Neutrophil (primary cell): ENCODE data around the gene CPNE7.

ENCODE experiments used
- H3K27ac ChIP-seq: fragments of 200-600 bp; sonication (generic); 2 replicates; pipeline ENCODE4 v1.5.1; 2016; ENCODE audit warnings: mild to moderate bottlenecking, moderate library complexity
- H3K27me3 ChIP-seq: fragments of 200-600 bp; sonication (generic); 2 replicates; pipeline ENCODE4 v1.6.0; 2016; ENCODE audit warnings: mild to moderate bottlenecking
- H3K36me3 ChIP-seq: fragments of 200-600 bp; sonication (generic); 2 replicates; pipeline ENCODE4 v1.5.1; 2017
- H3K4me1 ChIP-seq, 2 experiments: fragments of 200-600 bp in 1 of 2; sonication (generic) in 1 of 2; 1 replicate in 1 of 2; 2 replicates in 1 of 2; pipeline versions ENCODE4 v1.5.1 to v1.6.1; 2013 to 2016; ENCODE audit warnings: low read depth in 1 of 2, low read length in 1 of 2, mild to moderate bottlenecking in 1 of 2, moderate library complexity in 1 of 2; ENCODE audit not compliant: control insufficient read depth in 1 of 2, insufficient read depth in 1 of 2
- H3K4me3 ChIP-seq, 2 experiments: fragments of 200-600 bp in 1 of 2; sonication (generic) in 1 of 2; 1 replicate in 1 of 2; 2 replicates in 1 of 2; pipeline ENCODE4 v1.5.1; 2013 to 2016; ENCODE audit warnings: low read depth in 1 of 2, low read length in 1 of 2, mild to moderate bottlenecking in 1 of 2, moderate library complexity in 1 of 2
- H3K9me3 ChIP-seq: fragments of 200-600 bp; sonication (generic); 2 replicates; pipeline ENCODE4 v1.5.1; 2016
- CTCF ChIP-seq: fragments of 200-600 bp; sonication (generic); IDR thresholded peaks from 2 replicates; pipeline ENCODE4 v1.5.1; 2016; ENCODE audit warnings: antibody characterized with exemption

The CPNE7 gene

GRCh38 chr16:89545831-89546574 lies 29.6 kb upstream of the CPNE7 start:
- Histone ChIP-seq H3K36me3 (peaks cover 83% of the 10 kb centered on the region), H3K27me3 (no peaks in the 10 kb centered on the region), H3K4me3 (no peak overlapping the region), H3K4me1 (no peaks in the 10 kb centered on the region), H3K27ac (no peak overlapping the region), H3K9me3 (no peaks in the 10 kb centered on the region)
- TF ChIP-seq CTCF, result no peak

GRCh38 chr16:89546781-89547180 lies 28.8 kb upstream of the CPNE7 start:
- no peak for TF ChIP-seq CTCF
- no peak overlapping the region for H3K27ac ChIP-seq
- H3K27me3 ChIP-seq, result no peaks in the 10 kb centered on the region
- H3K36me3 ChIP-seq, result peaks cover 83% of the 10 kb centered on the region
- H3K4me3 ChIP-seq, result no peak overlapping the region
- H3K4me1 ChIP-seq, result no peaks in the 10 kb centered on the region
- H3K9me3 ChIP-seq, result no peaks in the 10 kb centered on the region

GRCh38 chr16:89547291-89547690 lies 28.3 kb upstream of the CPNE7 start:
- H3K36me3 ChIP-seq, result peaks cover 83% of the 10 kb centered on the region
- no peaks in the 10 kb centered on the region for H3K4me1 ChIP-seq
- no peak for TF ChIP-seq CTCF
- no peak overlapping the region for H3K4me3 ChIP-seq
- no peaks in the 10 kb centered on the region for H3K27me3 ChIP-seq
- no peaks in the 10 kb centered on the region for H3K9me3 ChIP-seq
- no peak overlapping the region for H3K27ac ChIP-seq

GRCh38 chr16:89547860-89548259 lies 27.7 kb upstream of the CPNE7 start:
- H3K27me3 ChIP-seq, result no peaks in the 10 kb centered on the region
- no peaks in the 10 kb centered on the region for H3K9me3 ChIP-seq
- H3K4me1 ChIP-seq, result no peaks in the 10 kb centered on the region
- peaks cover 89% of the 10 kb centered on the region for H3K36me3 ChIP-seq
- no peak overlapping the region for H3K27ac ChIP-seq
- H3K4me3 ChIP-seq, result no peak overlapping the region
- TF ChIP-seq CTCF, result no peak

- Histone ChIP-seq H3K4me1 (no peaks in the 10 kb centered on the region), H3K27ac (no peak overlapping the region), H3K36me3 (peaks cover 95% of the 10 kb centered on the region), H3K9me3 (no peaks in the 10 kb centered on the region), H3K4me3 (no peak overlapping the region), H3K27me3 (no peaks in the 10 kb centered on the region)
- no peak for TF ChIP-seq CTCF
Measured at GRCh38 chr16:89548344-89549006, 27.1 kb upstream of the CPNE7 start.
